SHP77 (cell line): ENCODE measurements around the gene CNTNAP1.
"Not testable (repeated sequence)": the region's sequence is repeated elsewhere in the genome, so short reads cannot be mapped to it uniquely, and the experiment has no call there.

Experiments used
- DNase-seq, 2 experiments: peaks; one replicate each; lab custom pipeline; 2025; lab: John Stamatoyannopoulos, UW

Gene CNTNAP1

DNA sequence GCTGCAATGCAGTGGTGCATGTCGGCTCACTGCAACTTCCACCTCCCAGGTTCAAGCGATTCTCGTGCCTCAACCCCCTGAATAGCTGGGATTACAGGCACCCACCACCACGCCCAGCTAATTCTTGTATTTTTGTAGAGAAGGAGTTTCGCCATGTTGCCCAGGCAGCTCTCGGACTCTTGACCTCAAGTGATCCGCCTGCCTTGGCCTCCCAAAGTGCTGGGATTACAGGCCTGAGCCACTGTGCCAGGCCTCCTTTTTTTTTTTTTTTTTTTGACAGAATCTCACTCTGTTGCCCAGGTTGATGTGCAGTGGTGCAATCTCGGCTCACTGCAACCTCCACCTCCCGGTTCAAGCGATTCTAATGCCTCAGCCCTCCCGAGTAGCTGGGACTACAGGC, 60.6 kb downstream of the CNTNAP1 start:
- DNase-seq = not testable (repeated sequence)

DNA sequence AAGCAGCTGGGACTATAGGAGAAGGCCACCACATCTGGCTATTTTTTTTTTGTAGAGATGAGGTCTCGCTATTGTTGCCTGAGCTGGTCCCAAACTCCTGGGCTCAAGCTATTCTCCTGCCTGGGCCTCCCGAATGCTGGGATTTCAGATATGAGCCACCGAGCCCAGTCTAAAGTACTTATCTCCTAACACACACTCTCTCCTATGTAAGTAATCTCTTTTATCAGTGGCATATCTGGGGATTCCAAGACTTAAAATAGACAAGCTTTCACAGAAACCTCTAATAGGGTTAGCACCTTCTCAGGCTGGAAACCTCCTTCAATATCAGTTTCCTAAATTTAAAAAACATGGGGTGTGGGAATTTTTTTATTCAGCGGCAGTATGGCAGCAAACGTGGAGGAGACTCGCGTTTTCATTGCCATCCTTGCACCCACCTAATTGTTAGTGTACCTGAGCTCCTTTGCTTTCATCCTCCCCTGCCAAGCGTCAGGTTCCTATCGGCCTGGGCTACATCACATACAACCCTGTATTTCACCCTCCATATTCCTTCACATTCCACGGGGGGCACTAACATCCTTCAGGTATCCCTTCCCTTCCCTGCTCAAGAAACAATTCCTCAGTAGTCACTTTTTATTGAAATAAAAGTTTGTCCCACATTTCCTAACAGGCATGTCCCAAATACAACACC, 61.4 kb downstream of the CNTNAP1 start:
- peak in 1 of 2 experiments; percentile 9 for DNase-seq

DNA sequence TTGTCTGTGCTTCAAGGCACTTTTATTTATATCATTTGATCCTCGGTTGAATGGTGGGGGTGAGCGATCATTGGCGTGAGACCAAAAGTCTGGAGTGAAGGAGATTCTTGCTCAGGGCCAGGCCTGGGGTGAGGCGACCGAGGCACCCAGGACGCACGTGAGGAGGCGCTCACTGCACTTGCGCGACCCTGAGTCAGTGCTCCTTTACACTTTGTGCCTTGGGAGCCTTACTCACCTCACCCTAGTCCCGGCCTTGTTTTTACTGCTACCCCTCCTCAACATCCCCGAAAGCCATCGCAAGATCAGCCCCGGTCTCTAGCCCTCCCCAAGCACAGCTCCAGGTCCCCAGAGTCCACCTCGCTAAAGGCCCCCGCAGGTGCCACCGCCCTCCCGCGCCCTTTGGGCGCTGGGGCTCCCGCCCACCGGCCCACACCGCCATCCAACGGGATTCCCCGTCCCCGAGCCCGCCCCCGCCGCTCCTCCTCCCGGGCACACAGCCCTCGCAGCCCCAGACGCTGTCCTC, 62.0 kb downstream of the CNTNAP1 start:
- DNase-seq = peak; percentile 79 to 87

DNA sequence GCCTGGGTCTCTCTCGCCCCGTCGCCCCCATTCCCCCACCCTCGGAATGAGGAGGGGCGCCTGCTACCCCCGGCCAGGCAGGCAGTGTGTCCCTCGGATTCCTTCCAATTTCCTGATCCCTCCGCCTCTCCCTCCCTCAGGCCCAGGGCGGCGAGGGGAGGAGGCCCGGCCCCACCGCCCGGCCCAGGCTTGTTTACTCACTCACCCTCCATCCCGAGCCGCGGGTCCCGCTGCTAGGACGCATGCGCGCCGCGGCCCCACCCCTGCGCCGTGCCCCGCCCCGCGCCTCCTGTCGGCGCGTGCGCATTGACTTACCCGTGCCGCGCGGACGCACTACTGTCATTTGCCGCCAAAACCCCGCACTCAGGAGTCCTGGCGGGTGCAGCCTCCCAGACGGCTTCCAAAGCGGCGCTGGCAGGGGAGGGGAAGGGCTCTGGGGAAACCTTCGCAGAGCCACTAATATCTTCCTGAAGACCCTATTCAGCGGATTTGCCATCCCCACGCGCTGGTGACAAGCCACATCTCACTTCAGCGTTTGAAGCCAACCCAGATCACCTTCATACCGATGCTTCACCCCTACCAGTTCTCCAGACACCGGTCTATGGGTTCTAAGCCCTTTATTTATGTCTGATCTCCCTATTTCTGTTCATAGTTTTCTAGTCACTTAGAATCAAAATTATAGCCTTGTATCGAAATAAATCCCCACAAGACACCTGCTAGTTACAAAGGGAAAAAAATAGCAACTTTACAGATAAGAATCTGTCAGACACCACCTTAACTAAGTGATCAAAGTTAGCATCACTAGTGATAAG, 62.7 kb downstream of the CNTNAP1 start, which contains the start of gene EZH1:
TSS of gene EZH1 (minus strand) at position 235 of the 812 bp plus-strand sequence. CDS start 16,099 bp downstream, outside the sequence.
- DNase-seq = peak; percentile 87 to 94

DNA sequence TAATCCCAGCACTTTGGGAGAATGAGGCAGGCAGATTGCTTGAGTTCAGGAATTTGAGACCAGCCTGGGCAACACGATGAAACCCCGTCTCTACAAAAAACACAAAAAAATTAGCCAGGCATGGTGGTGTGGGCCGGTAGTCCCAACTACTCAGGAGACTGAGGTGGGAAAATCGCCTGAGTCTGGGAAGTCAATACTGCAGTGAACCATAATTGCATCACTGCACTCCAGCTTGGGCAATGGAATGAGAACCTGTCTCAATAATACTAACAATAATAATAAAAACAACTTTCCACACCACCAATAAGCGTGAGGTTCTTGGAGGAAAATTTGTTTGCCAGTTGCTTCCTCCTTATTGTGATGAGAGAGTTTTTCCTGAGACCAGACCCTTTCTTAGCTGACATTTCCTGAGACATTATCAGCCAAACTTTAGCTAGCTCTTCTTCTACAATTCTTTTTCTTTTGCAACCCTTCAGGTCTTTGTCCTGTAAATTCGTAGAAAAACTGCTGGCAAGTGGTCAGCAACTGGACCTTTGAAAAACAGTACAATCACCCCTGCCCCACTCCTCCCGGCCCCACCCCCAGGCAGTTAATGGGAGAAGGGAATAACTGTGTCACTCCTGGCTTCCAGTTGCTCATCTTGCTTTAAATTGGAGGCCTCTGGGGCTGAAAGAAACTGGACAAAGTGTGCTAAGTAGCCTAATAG, 66.0 kb downstream of the CNTNAP1 start:
- no peak for DNase-seq

DNA sequence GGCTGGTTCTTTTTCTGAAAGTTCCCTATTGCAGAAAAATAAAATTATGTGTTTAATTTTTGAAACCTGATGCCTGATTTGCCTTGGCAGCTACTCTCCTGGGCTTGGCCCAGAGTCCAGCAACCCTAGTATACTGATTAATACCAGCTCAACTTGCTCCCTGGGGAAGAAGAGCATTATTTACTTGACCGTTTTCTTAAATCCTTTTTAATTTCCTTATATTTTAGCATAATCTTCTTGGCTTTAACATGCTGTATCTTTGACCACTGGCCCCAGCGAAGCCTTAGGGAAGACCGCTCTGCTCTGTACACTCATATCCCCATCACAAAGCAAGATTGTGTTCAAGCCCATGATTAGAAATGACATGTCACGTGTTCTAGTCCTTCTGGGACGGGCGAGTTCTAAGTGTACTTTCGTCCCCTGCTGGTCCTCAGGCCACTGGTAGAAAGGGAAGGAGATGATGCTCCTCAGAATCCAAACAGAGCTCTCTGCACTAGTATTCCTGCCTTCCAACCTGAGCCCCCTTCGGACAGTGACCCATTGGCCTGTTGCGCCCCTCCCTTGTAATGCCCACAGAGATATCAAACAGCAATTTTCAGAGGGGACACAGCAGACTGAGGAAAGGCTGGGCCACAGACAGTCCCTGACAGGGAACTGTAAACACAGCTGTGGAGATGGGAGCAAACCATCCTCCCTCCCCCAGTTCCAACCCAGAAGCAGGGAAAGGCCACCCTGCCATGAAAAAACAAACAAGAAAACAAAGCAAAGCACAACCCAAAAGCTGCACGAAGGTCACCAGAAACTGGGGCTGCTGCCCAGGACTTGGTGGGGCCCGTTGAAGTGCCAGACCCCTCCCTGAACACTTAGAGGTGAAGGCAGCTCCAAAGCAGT, 66.8 kb downstream of the CNTNAP1 start:
- peak in 1 of 2 experiments; percentile 11 for DNase-seq
